Umbilical cord (tissue), 2 donors: ENCODE results near the gene CEP89. TPM values are rescaled to one million over a fixed set of nuclear protein-coding genes. Genes with fewer than 3 reads are reported as not detected.
"Not testable (repeated sequence)": the region's sequence is repeated elsewhere in the genome, so short reads cannot be mapped to it uniquely, and the experiment has no call there.

Source experiments
- DNase-seq: peaks from one replicate; pipeline ENCODE4 v3.0.0-alpha.2; 2015; ENCODE audit warnings: low spot score
- total RNA-seq: library from RNA; depleted of rRNA; stranded (reverse); fragments of >200 nt; gene quantifications from one replicate; pipeline ENCODE4 v1.2.3, GENCODE V29; 2014; ENCODE audit warnings: low replicate concordance; ENCODE audit not compliant: insufficient read depth

Gene CEP89
- total RNA-seq, 1 donor from 2014 or later = 5.8 TPM

GRCh38 chr19:32837531-32837930 lies 134.2 kb downstream of the CEP89 start:
- no peak for DNase-seq

GRCh38 chr19:32833388-32833787 lies 138.4 kb downstream of the CEP89 start:
- DNase-seq = not testable (repeated sequence)

GRCh38 chr19:32832825-32833224 lies 138.9 kb downstream of the CEP89 start:
- not testable (repeated sequence) for DNase-seq

GRCh38 chr19:32832094-32832493 lies 139.7 kb downstream of the CEP89 start:
- not testable (repeated sequence) for DNase-seq

- no peak for DNase-seq
These were observed 140.1 kb downstream of the CEP89 start for GRCh38 chr19:32831611-32832010.

- DNase-seq = no peak
These were observed 141.3 kb downstream of the CEP89 start for GRCh38 chr19:32830231-32831014.

- no peak for DNase-seq
These were observed 142.3 kb downstream of the CEP89 start for GRCh38 chr19:32829345-32829896.

- DNase-seq = no peak
These were observed 143.0 kb downstream of the CEP89 start for GRCh38 chr19:32828643-32829344.

GRCh38 chr19:32828139-32828538 lies 143.6 kb downstream of the CEP89 start:
- no peak for DNase-seq

Other genes with a start within 250 kb of the CEP89 start
- gene SLC7A9, start 102.2 kb downstream of the CEP89 start, total RNA-seq = not detected
- 0.96 TPM for gene FAAP24, start 284 bp upstream of the CEP89 start, total RNA-seq
- gene RHPN2, start 92.9 kb upstream of the CEP89 start, total RNA-seq = 4.1 TPM
- gene GPATCH1, start 109.2 kb upstream of the CEP89 start, total RNA-seq = 13.7 TPM
- not detected for gene WDR88, start 160.2 kb upstream of the CEP89 start, total RNA-seq
- 12.5 TPM for gene LRP3, start 222.4 kb upstream of the CEP89 start, total RNA-seq